ENCODE results near the gene BCAR1. TPM values are rescaled to one million over a fixed set of nuclear protein-coding genes. Genes with fewer than 3 reads are reported as not detected.
"Not testable (repeated sequence)": the region's sequence is repeated elsewhere in the genome, so short reads cannot be mapped to it uniquely, and the experiment has no call there.

BCAR1 gene
- total RNA-seq, 1 experiment from 2014 or later: 95.6 TPM

GRCh38 chr16:75209944-75210343, 41.5 kb downstream of the BCAR1 start:
- CTCF ChIA-PET: interaction anchor here (0.5 to 2.2 kb wide), 4 partner anchors 10 to 85 kb away, joined by 3 to 22 read pairs (median 10); no protein-coding TSS in a partner anchor
- H3K9me3 Mint-ChIP-seq: no peaks in the 10 kb centered on the region

GRCh38 chr16:75209514-75209913, 41.9 kb downstream of the BCAR1 start:
- H3K27me3 Mint-ChIP-seq (ENCODE audit: low read depth); H3K9me3 Mint-ChIP-seq; H3K4me1 Mint-ChIP-seq; ATAC-seq; H3K4me3 Mint-ChIP-seq; DNase-seq (ENCODE audit: low spot score); H3K27ac Mint-ChIP-seq; H3K36me3 Mint-ChIP-seq: not testable (repeated sequence)
- CTCF ChIA-PET: interaction anchor here (1.7 to 2.2 kb wide), 2 partner anchors 10 to 24 kb away, joined by 14 to 22 read pairs; no protein-coding TSS in a partner anchor
- POLR2A ChIA-PET: interaction anchor here (1.7 kb wide), 1 partner anchor 18 kb away, joined by 4 read pairs; no protein-coding TSS in a partner anchor

More at GRCh38 chr16:75209944-75210343, 41.5 kb downstream of the BCAR1 start:
- ATAC-seq (no peak), DNase-seq (ENCODE audit: low spot score) (no peak)
- POLR2A ChIA-PET: interaction anchor here (0.7 kb wide), 1 partner anchor 813 kb away, joined by 5 read pairs; no protein-coding TSS in a partner anchor
- H3K4me1 Mint-ChIP-seq: no peaks in the 10 kb centered on the region
- no peaks in the 10 kb centered on the region for H3K27me3 Mint-ChIP-seq (ENCODE audit: low read depth)
- no peak for TF ChIP-seq NR1H2 (CRISPR knock-in tag; IDR thresholded peaks at IDR 0.05)
- no peaks in the 10 kb centered on the region for H3K36me3 Mint-ChIP-seq
- no peak overlapping the region for H3K27ac Mint-ChIP-seq
- no peak overlapping the region for H3K4me3 Mint-ChIP-seq

- CTCF ChIA-PET: interaction anchor here (0.7 to 2.2 kb wide), 4 partner anchors 10 to 346 kb away, joined by 3 to 22 read pairs (median 9); no protein-coding TSS in a partner anchor
These were observed 42.4 kb downstream of the BCAR1 start for GRCh38 chr16:75208861-75209505.

More at GRCh38 chr16:75208861-75209505, 42.4 kb downstream of the BCAR1 start:
- ATAC-seq (peak; percentile 22), DNase-seq (ENCODE audit: low spot score) (no peak)
- H3K4me1 Mint-ChIP-seq: no peaks in the 10 kb centered on the region
- H3K4me3 Mint-ChIP-seq: no peak overlapping the region
- no peaks in the 10 kb centered on the region for H3K27me3 Mint-ChIP-seq (ENCODE audit: low read depth)
- no peak overlapping the region for H3K27ac Mint-ChIP-seq
- POLR2A ChIA-PET: interaction anchor here (1.2 to 1.7 kb wide), 2 partner anchors 19 to 48 kb away, joined by 3 to 4 read pairs; no protein-coding TSS in a partner anchor
- TF ChIP-seq ZNF138 (CRISPR knock-in tag; conservative IDR thresholded peaks at IDR 0.05): no peak
- TF ChIP-seq PRDM15 (CRISPR knock-in tag; IDR thresholded peaks at IDR 0.05): no peak
- TF ChIP-seq NFYB (CRISPR knock-in tag; conservative IDR thresholded peaks at IDR 0.05; ENCODE audit: low read depth): no peak
- no peak for TF ChIP-seq STAT6 (CRISPR knock-in tag; conservative IDR thresholded peaks at IDR 0.05; ENCODE audit: low read depth)
- TF ChIP-seq SOX15 (CRISPR knock-in tag; IDR thresholded peaks at IDR 0.05): no peak
- TF ChIP-seq CREM (CRISPR knock-in tag; IDR thresholded peaks at IDR 0.05): no peak
- TF ChIP-seq ETV6 (CRISPR knock-in tag; IDR thresholded peaks at IDR 0.05): no peak
- TF ChIP-seq RELA (CRISPR knock-in tag; IDR thresholded peaks at IDR 0.05; ENCODE audit: borderline replicate concordance): no peak
- TF ChIP-seq ZBTB21 (CRISPR knock-in tag; IDR thresholded peaks at IDR 0.05; ENCODE audit: borderline replicate concordance): no peak
- TF ChIP-seq ATF6 (CRISPR knock-in tag; IDR thresholded peaks at IDR 0.05): no peak
- no peak for TF ChIP-seq ESRRA (CRISPR knock-in tag; IDR thresholded peaks at IDR 0.05; ENCODE audit: borderline replicate concordance)
- TF ChIP-seq PREB (CRISPR knock-in tag; IDR thresholded peaks at IDR 0.05; ENCODE audit: borderline replicate concordance): no peak
- no peaks in the 10 kb centered on the region for H3K36me3 Mint-ChIP-seq
- no peaks in the 10 kb centered on the region for H3K9me3 Mint-ChIP-seq

Measured in WTC11 (cell line).